Left hindlimb (tissue), 1 donor: ENCODE measurements around the gene CEP170B.
"Not testable (repeated sequence)": the region's sequence is repeated elsewhere in the genome, so short reads cannot be mapped to it uniquely, and the experiment has no call there.

Experiments
- DNase-seq: peaks from one replicate; pipeline ENCODE4 v3.0.0-alpha.2; 2018

CEP170B gene

GRCh38 chr14:104919152-104919992 is 54.3 kb downstream of the CEP170B start:
- DNase-seq = not testable (repeated sequence)

GRCh38 chr14:104919993-104920315 is 54.9 kb downstream of the CEP170B start:
- no peak for DNase-seq

GRCh38 chr14:104923640-104924420 is 58.8 kb downstream of the CEP170B start:
- no peak for DNase-seq

GRCh38 chr14:104924421-104925213 is 59.5 kb downstream of the CEP170B start, which contains the start of gene PLD4:
Gene PLD4, plus strand, starts transcription at chr14:104924879. Its CDS starts 2,262 bp downstream, at chr14:104927141.
- DNase-seq = no peak

GRCh38 chr14:104925214-104925854 is 60.3 kb downstream of the CEP170B start:
- no peak for DNase-seq

GRCh38 chr14:104925855-104926609 is 61.0 kb downstream of the CEP170B start:
- DNase-seq = no peak

- DNase-seq = no peak
These were observed 61.8 kb downstream of the CEP170B start for GRCh38 chr14:104926619-104927431.

- DNase-seq = no peak
These were observed 62.4 kb downstream of the CEP170B start for GRCh38 chr14:104927432-104927816.

GRCh38 chr14:104927901-104928300 is 62.8 kb downstream of the CEP170B start:
- DNase-seq = no peak

GRCh38 chr14:104928391-104929133 is 63.5 kb downstream of the CEP170B start:
- no peak for DNase-seq

GRCh38 chr14:104929268-104930230 is 64.5 kb downstream of the CEP170B start:
- no peak for DNase-seq

- DNase-seq = no peak
These were observed 65.6 kb downstream of the CEP170B start for GRCh38 chr14:104930526-104931303.

- DNase-seq = no peak
These were observed 66.3 kb downstream of the CEP170B start for GRCh38 chr14:104931304-104931770.

GRCh38 chr14:104931771-104932675 is 67.0 kb downstream of the CEP170B start:
- DNase-seq = no peak

GRCh38 chr14:104932676-104933631 is 67.9 kb downstream of the CEP170B start:
- DNase-seq = peak; percentile 93
